Stimulated activated CD4-positive, alpha-beta T cell treated with anti-CD3 and anti-CD28 coated beads, Interleukin-4, amount 100 ng/mL, for 1 hour (primary cell): ENCODE results near the gene CCDC8.
"Not testable (repeated sequence)": the region's sequence is repeated elsewhere in the genome, so short reads cannot be mapped to it uniquely, and the experiment has no call there.

Source experiments
- DNase-seq: peaks from one replicate; pipeline ENCODE4 v3.0.0-alpha.2; 2020

CCDC8 gene

GRCh38 chr19:46397801-46398479 lies 15.4 kb downstream of the CCDC8 start:
- not testable (repeated sequence) for DNase-seq

DNA sequence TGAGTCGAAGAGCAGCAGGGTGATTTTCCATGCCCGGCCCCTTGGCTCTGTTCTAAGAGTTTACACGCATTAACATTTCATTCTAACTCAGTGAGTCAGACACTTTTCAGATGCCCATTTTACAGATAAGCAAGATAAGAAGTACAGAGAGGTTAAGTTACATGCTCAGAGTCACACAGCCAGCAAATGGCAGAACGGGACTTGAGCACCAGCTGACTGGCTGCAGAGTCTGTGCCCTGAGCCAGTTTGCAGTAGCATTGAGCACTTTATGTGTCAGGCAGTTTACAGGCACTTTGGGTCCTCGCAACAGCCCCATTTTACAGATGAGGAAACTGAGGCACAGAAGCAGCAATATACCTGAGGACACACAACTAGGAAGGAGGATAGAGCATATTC lies 19.0 kb downstream of the CCDC8 start:
- no peak for DNase-seq

DNA sequence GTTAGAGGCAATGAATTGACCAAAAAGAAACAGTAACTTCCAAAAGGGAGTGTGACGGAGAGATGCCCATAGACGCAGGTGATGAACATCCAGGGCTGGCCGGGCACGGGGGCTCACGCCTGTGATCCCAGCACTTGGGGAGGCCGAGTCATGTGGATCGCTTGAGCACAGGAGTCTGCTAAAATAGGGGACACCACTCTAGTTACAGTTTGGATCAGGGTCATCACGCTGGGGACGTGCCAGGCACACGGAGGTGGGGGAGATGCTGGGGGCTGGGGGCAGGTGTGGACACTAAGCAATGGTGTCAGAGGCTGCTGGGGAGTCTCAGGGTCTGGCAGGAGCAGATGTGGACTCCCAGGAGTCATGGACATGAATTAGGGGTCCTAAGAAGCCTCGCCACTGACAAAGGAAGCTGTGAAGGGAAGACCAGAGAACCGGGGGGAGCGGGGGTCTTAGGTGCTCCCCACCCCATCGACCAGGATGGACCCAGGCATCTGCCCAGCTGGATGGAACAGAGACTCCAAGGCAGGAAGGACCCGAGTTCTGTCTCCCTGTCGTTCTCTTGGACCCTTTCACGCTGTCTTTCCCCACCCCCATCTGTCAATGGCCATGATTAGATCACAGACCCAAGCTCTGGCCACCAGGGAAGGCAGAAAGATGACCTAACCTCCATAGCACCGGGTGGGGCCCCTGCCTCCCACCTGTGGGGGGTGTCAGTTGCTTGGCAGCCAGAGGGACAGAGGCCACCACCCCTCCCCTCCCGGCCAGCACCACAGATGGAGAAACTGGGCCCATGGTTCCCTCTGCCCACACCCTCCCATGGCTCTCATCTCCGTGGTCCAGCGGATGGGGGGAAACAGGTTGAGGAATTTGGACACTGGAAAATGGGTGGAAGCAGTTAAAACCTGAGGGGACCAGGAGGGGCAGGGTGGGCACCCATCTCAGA lies 19.6 kb downstream of the CCDC8 start:
- DNase-seq = no peak

GRCh38 chr19:46392837-46393236 lies 20.5 kb downstream of the CCDC8 start:
- no peak for DNase-seq

DNA sequence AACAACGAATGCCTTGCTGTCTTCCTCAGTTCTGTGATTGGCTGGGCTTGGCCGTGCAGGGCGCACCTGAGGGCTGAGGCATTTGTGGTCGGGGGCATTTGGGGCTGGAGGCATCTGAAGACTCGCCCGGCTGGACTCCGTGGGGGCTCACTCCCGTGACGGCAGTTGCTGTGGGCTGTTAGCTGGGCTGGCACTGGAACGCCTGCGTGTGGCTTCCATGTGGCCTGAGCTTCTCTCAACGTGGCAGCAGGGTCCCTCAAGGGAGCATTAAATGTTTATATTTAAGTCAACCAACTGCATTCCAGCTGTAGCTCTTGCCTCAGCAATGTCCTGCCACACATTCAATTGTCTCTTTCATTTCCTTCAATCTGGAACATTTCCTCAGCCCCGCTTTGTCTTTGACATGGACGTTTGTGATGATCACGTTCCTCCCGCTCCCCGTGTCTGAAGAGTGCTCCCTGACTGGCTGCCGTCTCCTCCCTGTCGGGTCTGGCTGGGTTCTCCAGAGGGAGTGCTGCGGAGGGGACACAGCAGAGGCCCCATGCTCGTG lies 21.0 kb downstream of the CCDC8 start:
- no peak for DNase-seq

DNA sequence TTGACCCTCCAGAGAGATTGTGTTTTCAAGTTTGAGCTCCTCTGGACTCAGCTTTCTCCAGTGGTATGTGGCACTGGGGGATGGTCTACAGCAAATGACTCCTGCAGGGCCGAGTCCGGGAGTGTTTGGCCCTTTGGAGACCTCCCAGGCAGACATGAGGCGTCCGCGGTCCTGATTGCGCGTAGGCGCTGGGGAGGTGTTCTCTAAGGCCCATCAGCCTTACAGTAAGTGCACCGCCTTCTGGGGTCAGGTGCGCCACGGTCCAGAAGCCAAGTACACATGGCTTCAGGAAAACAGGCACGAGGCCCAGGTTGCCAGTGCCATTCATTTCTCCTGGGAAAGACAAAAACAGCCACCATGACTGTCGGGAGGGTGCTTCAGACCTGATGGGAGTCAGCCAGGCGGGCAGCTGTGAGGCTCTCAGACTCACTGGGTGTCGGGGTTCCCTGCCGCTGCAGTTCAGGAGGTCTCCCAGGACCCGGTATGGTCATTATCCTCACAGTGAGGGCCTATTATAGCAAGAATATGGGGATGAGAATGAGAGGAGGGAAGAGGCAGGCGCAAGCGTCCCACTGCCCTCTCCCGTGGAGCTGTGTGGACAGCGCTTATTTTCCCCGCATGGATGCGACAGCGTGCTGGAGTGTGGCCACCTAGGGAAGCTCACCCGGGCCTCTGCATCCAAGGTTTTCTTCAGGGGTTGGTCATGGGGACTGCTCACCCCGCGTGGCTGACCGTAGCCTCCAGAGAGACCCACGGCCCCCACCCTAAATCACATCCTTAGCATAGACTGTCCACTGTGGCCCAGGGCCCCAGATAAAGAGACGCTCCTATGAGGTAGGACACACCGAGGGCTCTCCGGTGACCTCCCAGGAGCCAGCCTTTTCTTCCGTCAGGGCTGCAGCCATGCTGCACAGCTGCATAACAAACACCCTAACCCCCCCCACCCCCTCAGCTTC lies 21.8 kb downstream of the CCDC8 start:
- DNase-seq = no peak

DNA sequence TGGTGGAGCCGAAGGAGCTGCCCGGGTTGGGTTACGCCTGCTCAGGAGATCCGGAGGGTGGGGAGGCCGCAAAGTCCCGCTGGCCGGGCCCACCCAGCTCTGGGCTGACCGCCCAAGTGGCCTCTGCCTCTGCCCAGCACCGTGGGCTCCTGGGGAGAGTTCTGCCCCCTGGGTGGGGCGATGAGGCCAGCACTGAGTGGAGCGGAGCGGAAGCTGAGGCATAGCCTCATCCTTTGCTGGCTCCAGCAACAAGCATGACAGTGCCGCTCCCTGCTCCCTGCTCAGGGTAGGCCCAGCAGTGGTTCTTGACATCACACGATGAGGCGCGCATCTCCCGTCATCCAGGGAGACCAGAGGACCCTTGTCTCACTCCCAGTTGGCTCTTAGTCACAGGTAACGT lies 22.5 kb downstream of the CCDC8 start:
- DNase-seq = no peak

DNA sequence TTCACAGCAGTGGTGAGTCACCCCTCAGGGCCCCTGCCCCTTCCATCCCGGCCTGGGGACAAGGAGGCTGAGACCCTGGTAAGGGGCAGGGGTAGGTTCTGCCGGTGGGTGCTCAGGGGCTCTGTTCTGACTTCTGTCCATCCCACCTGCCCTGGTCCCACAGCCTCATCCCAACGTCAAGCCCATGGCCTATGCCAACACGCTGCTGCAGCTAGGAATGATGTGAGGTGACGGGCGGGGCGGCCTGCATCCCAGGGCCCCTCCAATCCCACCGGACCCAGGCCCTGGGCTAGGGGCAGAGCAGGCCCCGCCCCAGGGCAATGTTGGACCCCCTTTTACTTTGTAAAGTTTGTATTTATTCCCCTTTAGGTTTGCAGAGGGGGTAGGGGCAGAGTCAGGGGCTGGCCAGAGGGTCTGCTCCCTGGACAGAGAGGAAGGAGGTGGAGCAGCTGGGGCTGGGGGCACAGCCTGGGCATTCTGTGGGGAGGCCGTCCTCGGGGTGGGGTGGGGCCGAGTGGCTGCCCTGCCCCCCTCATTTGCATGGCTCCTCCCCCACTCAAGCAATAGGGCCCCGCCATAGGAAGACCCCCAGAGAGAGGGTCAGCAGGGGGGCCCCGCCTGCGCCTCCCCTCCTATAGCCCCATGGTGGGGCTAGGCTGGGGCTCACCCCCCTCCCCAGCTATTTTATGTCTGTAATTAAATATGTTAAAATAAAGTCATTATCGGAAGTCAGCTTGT lies 23.1 kb downstream of the CCDC8 start:
- DNase-seq = no peak

GRCh38 chr19:46388311-46389095 lies 24.9 kb downstream of the CCDC8 start:
- no peak for DNase-seq

GRCh38 chr19:46387713-46388130 lies 25.6 kb downstream of the CCDC8 start:
- no peak for DNase-seq

DNA sequence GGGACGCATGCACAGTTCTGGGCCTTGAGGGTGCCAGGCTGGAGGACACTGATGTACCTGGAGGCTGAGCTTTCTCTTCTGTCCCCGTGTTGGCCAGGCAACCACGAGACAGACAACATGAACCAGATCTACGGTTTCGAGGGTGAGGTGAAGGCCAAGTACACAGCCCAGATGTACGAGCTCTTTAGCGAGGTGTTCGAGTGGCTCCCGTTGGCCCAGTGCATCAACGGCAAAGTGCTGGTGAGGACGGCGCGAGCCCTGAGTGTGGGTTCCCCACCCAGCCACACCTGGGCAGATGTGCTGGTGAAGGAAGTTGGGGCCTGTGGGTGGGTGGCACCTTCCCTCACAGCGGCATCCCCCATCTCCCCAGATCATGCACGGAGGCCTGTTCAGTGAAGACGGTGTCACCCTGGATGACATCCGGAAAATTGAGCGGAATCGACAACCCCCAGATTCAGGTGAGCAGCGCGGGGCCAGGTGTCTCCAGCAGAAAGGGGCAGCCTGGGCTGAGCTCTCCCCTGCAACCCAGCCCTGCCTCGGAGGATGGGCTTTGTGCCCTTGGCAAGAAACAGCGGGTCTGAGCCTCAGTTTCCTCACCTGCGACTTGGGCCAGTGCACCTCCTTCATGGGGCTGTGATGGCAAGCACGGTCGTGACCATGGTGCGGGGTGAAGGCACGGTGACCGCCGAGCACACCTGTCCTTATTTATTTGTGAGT lies 26.2 kb downstream of the CCDC8 start:
- DNase-seq = no peak

DNA sequence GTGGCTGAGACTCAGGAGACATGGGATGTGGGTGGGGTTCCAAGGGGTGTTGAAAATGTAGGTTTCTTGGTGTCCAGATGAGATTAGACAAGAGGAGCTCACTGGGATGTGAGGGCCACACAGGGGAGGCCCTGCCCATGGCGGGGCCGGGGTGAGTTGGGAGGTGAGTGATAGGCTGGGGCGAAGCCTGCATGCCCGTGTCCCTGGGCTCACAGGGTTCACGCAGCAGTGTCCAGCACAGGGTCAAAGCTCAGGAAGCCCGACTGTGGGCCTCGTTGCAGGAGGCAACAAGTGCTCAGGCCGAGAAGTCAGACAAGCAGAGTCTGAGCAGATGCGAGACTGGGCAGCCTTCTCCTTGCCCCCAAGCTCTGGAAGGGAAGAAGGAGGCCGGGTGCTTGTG lies 27.2 kb downstream of the CCDC8 start:
- no peak for DNase-seq

GRCh38 chr19:46385636-46386035 lies 27.7 kb downstream of the CCDC8 start:
- DNase-seq = no peak

- DNase-seq = no peak
These were observed 29.0 kb downstream of the CCDC8 start for GRCh38 chr19:46384396-46384795.

- DNase-seq = no peak
These were observed 29.5 kb downstream of the CCDC8 start for GRCh38 chr19:46383846-46384245.

- DNase-seq = no peak
These were observed 30.1 kb downstream of the CCDC8 start for GRCh38 chr19:46383171-46383815.

DNA sequence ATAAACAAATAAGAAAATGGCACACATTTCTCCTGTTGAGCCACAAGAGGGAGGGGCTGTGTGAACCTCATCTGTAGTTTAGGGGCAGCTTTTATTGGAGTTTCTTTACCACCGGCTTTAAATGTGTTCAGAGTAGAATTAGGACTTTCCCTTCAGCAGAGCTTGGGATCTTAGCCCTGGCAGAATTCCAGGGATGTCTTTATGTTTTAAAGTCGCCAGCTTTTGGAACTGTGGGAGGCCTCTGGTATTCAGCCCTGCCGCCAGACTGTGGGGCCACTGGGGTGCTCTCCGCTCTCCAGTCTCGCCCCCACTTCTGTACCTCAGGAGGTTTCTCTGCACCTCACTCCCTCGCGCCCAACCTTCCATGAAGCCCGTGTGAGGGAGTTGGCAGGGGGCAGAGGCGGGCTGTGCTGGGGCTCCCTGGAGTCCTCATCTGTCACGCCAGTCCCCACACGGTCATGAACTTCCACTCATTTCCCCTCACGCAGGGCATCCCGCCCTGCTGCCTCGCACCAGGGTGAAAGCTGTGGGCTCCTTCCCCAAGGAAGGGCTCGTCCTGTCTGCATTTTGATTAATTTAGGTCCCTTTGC lies 31.5 kb downstream of the CCDC8 start:
- no peak for DNase-seq

- DNase-seq = no peak
These were observed 32.0 kb downstream of the CCDC8 start for GRCh38 chr19:46381346-46381745.

- no peak for DNase-seq
These were observed 32.7 kb downstream of the CCDC8 start for GRCh38 chr19:46380690-46381089.

- no peak for DNase-seq
These were observed 35.1 kb downstream of the CCDC8 start for GRCh38 chr19:46378268-46378667.
